Prostate gland (tissue), 2 donors: ENCODE measurements around the gene SMIM23. TPM values are rescaled to one million over a fixed set of nuclear protein-coding genes. Genes with fewer than 3 reads are reported as not detected.

Experiments used
- DNase-seq: peaks from one replicate; pipeline ENCODE4 v3.0.0-alpha.2; 2019; ENCODE audit warnings: low spot score
- H3K27ac ChIP-seq, 2 donors: fragments of 200-600 bp; sonication (generic); 2 replicates each; pipeline ENCODE4 v1.5.1; 2017 to 2019
- H3K27me3 ChIP-seq: fragments of 200-600 bp; sonication (generic); replicated peaks from 2 replicates; pipeline ENCODE4 v1.5.1; 2019; ENCODE audit not compliant: insufficient read depth
- H3K36me3 ChIP-seq, 2 donors: fragments of 200-600 bp; sonication (generic); 1 replicate in 1 of 2; 2 replicates in 1 of 2; pipeline versions ENCODE4 v1.5.1 to v1.8.1; 2017 to 2019
- H3K4me1 ChIP-seq: fragments of 200-600 bp; sonication (generic); replicated peaks from 2 replicates; pipeline ENCODE4 v1.5.1; 2019
- H3K4me3 ChIP-seq, 2 donors: fragments of 200-600 bp; sonication (generic); 2 replicates each; pipeline ENCODE4 v1.5.1; 2017 to 2019
- H3K9me3 ChIP-seq: fragments of 200-600 bp; sonication (generic); 2 replicates; pipeline ENCODE4 v1.5.1; 2017
- CTCF ChIP-seq, 4 experiments: fragments of 200-600 bp in 2 of 4; fragments of 450-650 bp in 2 of 4; sonication (generic) in 2 of 4; IDR thresholded peaks; 1 replicate in 3 of 4; 2 replicates in 1 of 4; pipeline ENCODE4 v1.5.1; 2016 to 2019; ENCODE audit warnings: antibody characterized with exemption in 4 of 4, mild to moderate bottlenecking in 2 of 4, moderate library complexity in 2 of 4
- POLR2A ChIP-seq: fragments of 450-650 bp; IDR thresholded peaks from one replicate; pipeline ENCODE4 v1.6.1; 2016; ENCODE audit warnings: antibody characterized with exemption, mild to moderate bottlenecking
- POLR2AphosphoS5 ChIP-seq: sonication (generic); formaldehyde crosslinking; IDR thresholded peaks from one replicate; pipeline ENCODE4 v1.6.1; 2017; ENCODE audit warnings: antibody characterized with exemption
- WGBS: methylation state at CpG from one replicate; pipeline ENCODE4 v1.1.5; 2018; 5-methylcytosine and 5-hydroxymethylcytosine counted together
- intact Hi-C: fragments of 100-400 bp; cut with DNase I; formaldehyde crosslinking; loops from one replicate; pipeline ENCODE4 v1.14.2; 2022
- total RNA-seq, 2 donors: library from RNA; depleted of rRNA; stranded (reverse); fragments of >200 nt; gene quantifications; one replicate each; pipeline ENCODE4 v1.1.0, GENCODE V29; 2016

Gene SMIM23
- total RNA-seq, 2 donors from 2014 or later, result not detected

GRCh38 chr5:171766875-171767274 lies 18.7 kb upstream of the SMIM23 start:
- Histone ChIP-seq H3K9me3 (no peaks in the 10 kb centered on the region), H3K36me3 (no peaks in the 10 kb centered on the region), H3K27ac (no peak overlapping the region), H3K27me3 (no peaks in the 10 kb centered on the region), H3K4me1 (no peaks in the 10 kb centered on the region), H3K4me3 (no peak overlapping the region)
- DNase-seq, result no peak
- WGBS, result 92% methylated on average over 2 of the region's 2 CpGs
- no peak for TF ChIP-seq CTCF (IDR thresholded peaks at IDR 0.05)
- TF ChIP-seq POLR2A, result no peak
- TF ChIP-seq POLR2AphosphoS5, result no peak
- intact Hi-C loops, result no loop called here

DNA sequence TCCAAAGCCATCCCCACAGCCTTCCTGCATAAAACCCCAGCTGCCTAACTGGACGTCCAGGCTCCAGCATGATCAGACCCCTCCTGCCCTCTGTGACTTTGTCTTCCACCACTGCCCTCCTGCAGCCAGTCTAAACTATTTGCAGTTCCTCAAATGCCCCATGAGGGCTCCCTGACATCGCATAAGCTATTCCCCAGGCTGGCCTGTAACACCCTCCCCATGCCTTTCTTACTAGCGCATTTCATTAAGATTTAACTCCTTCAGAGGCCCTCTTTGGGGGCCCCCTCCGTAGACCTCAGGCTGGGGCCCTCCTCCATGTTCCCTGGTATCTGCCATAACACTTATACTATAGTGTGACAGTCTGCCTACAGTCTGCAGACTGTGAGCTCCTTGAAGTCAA lies 15.5 kb upstream of the SMIM23 start:
- intact Hi-C loops, result no loop called here

DNA sequence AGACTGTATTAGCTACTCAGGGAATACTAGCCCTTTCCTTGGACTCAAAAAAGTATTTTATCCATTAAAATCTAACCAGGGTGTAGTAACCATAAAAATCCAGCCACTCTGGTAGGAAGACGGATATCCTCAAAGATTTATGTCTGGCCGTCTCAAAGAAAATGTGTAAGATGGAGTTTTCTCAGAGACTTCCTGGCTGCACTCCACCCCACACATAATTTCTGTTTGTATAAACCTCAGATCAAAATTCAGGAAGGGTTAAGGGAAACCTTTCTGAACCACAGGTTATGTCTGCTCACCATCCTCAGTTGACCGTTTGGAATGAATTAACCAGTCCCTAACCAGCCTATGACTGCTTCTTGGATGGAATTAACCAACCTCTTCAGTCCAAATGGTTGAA lies 13.8 kb upstream of the SMIM23 start:
- H3K27ac ChIP-seq, result no peak overlapping the region
- WGBS, result 31% methylated on average over 3 of the region's 3 CpGs
- no peak overlapping the region for H3K4me3 ChIP-seq
- H3K9me3 ChIP-seq, result no peaks in the 10 kb centered on the region
- no peaks in the 10 kb centered on the region for H3K4me1 ChIP-seq
- TF ChIP-seq POLR2AphosphoS5 (no peak), POLR2A (no peak), CTCF (IDR thresholded peaks at IDR 0.05) (no peak)
- H3K36me3 ChIP-seq, result no peaks in the 10 kb centered on the region
- no peak for DNase-seq
- no peaks in the 10 kb centered on the region for H3K27me3 ChIP-seq
- intact Hi-C loops, result no loop called here

More for the DNA sequence above, 15.5 kb upstream of the SMIM23 start:
- H3K27me3 ChIP-seq, result no peaks in the 10 kb centered on the region
- H3K4me3 ChIP-seq, result no peak overlapping the region
- no peaks in the 10 kb centered on the region for H3K9me3 ChIP-seq
- no peaks in the 10 kb centered on the region for H3K36me3 ChIP-seq
- H3K27ac ChIP-seq, result no peak overlapping the region
- no peak for DNase-seq
- no peak for TF ChIP-seq CTCF (IDR thresholded peaks at IDR 0.05)
- TF ChIP-seq POLR2A, result no peak
- TF ChIP-seq POLR2AphosphoS5, result no peak
- H3K4me1 ChIP-seq, result no peaks in the 10 kb centered on the region
- WGBS, result 65% methylated on average over 4 of the region's 4 CpGs

- Histone ChIP-seq H3K36me3 (no peaks in the 10 kb centered on the region), H3K4me1 (no peaks in the 10 kb centered on the region), H3K9me3 (no peaks in the 10 kb centered on the region), H3K4me3 (no peak overlapping the region), H3K27me3 (no peaks in the 10 kb centered on the region), H3K27ac (no peak overlapping the region)
- TF ChIP-seq CTCF (IDR thresholded peaks at IDR 0.05), result no peak
- intact Hi-C loops, result no loop called here
- no peak for DNase-seq
- WGBS, result 94% methylated on average over 8 of the region's 8 CpGs
Measured at GRCh38 chr5:171773106-171773505, 12.5 kb upstream of the SMIM23 start.

DNA sequence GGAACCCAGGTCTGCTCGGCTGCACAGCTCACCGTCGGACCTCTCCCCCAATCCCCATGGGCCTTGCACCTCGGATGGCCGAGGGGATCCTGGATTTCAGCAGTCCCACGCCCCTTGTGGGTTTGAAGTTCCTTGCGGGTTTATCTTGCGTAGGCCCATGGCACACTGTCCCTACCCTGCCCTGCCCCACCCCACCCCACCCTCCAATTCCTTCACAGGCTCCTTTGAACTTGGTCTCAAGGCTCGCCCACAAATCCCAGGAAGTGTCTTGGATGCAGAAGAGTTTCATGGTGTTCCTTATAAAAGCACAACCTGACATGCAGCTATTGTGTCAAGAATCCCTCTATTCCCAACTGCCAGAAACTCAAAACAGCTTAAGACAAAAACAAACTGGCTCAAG lies 11.2 kb upstream of the SMIM23 start:
- Histone ChIP-seq H3K36me3 (no peaks in the 10 kb centered on the region), H3K4me1 (no peaks in the 10 kb centered on the region), H3K4me3 (no peak overlapping the region), H3K9me3 (no peaks in the 10 kb centered on the region), H3K27me3 (no peaks in the 10 kb centered on the region), H3K27ac (peak overlapping the region in 1 of 2 donors; percentile 63)
- WGBS, result 48% methylated on average over 9 of the region's 9 CpGs
- intact Hi-C loops, result no loop called here
- TF ChIP-seq CTCF (IDR thresholded peaks at IDR 0.05), result no peak
- TF ChIP-seq POLR2A, result no peak
- TF ChIP-seq POLR2AphosphoS5, result peak; percentile 58
- no peak for DNase-seq
